Right lobe of liver (tissue), 4 donors: ENCODE measurements around the gene EFNA5.

Experiments used
- POLR2A ChIP-seq: fragments of 450-650 bp; IDR thresholded peaks from one replicate; pipeline ENCODE4 v1.6.1; 2017; ENCODE audit warnings: antibody characterized with exemption, mild to moderate bottlenecking
- TF ChIP-seq, protein P1 (sequence below), 4 donors: fragments of 200-600 bp in 3 of 4; fragments of 450-650 bp in 1 of 4; IDR thresholded peaks; one replicate each; pipeline versions ENCODE4 v1.5.1 to v1.8.0; 2016 to 2022; ENCODE audit warnings: antibody characterized with exemption in 4 of 4, mild to moderate bottlenecking in 2 of 4
- donor health status: DM: no; HTN: no; CAD: no.
- donor health status: DM: no; HTN: no; CAD: no.
- donor health status: DM: no; HTN: yes; CAD: no.

- TF ChIP-seq, protein P1, sequence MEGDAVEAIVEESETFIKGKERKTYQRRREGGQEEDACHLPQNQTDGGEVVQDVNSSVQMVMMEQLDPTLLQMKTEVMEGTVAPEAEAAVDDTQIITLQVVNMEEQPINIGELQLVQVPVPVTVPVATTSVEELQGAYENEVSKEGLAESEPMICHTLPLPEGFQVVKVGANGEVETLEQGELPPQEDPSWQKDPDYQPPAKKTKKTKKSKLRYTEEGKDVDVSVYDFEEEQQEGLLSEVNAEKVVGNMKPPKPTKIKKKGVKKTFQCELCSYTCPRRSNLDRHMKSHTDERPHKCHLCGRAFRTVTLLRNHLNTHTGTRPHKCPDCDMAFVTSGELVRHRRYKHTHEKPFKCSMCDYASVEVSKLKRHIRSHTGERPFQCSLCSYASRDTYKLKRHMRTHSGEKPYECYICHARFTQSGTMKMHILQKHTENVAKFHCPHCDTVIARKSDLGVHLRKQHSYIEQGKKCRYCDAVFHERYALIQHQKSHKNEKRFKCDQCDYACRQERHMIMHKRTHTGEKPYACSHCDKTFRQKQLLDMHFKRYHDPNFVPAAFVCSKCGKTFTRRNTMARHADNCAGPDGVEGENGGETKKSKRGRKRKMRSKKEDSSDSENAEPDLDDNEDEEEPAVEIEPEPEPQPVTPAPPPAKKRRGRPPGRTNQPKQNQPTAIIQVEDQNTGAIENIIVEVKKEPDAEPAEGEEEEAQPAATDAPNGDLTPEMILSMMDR (IDR thresholded peaks at IDR 0.05), result no peak
- no peak for TF ChIP-seq POLR2A
These were observed 15.9 kb downstream of the EFNA5 start for GRCh38 chr5:107654827-107655226.
